Activated CD8-positive, alpha-beta T cell treated with anti-CD3 and anti-CD28 coated beads, Interleukin-2, amount 10 ng/mL, durations not matched to agents 7 days and 5 days (primary cell): Measurements from ENCODE around the gene MYL11. TPM values are rescaled to one million over a fixed set of nuclear protein-coding genes. Genes with fewer than 3 reads are reported as not detected.

Experiments
- ATAC-seq: fragments of 150-1000 bp; cut with Tn5 transposase; one replicate; pipeline ENCODE4 v1.10.0; 2021; ENCODE audit warnings: moderate library complexity
- CTCF ChIA-PET: fragments of 350-600 bp; sonication (Branson Sonifier 250); formaldehyde crosslinking; loops from one replicate; lab custom pipeline; 2021; ENCODE audit warnings: antibody characterized with exemption; lab: Charles Lee
- POLR2A ChIA-PET: fragments of 350-600 bp; sonication (Branson Sonifier 250); formaldehyde crosslinking; loops from one replicate; lab custom pipeline; 2021; ENCODE audit warnings: antibody characterized with exemption; lab: Charles Lee
- DNase-seq: peaks from one replicate; pipeline ENCODE4 v3.0.0-alpha.2; 2020
- H3K27ac Mint-ChIP-seq: one replicate; pipeline ENCODE4 v1.8.0; 2021; ENCODE audit warnings: mild to moderate bottlenecking, mixed read lengths
- H3K27me3 Mint-ChIP-seq: one replicate; pipeline ENCODE4 v1.8.0; 2021; ENCODE audit warnings: low read depth, mixed read lengths
- H3K36me3 Mint-ChIP-seq: one replicate; pipeline ENCODE4 v1.8.0; 2021; ENCODE audit warnings: low read depth, mixed read lengths
- H3K4me1 Mint-ChIP-seq: one replicate; pipeline ENCODE4 v1.8.0; 2021; ENCODE audit warnings: low read depth, mixed read lengths
- H3K4me3 Mint-ChIP-seq: one replicate; pipeline ENCODE4 v1.8.0; 2021; ENCODE audit warnings: mild to moderate bottlenecking, mixed read lengths
- H3K9me3 Mint-ChIP-seq: one replicate; pipeline ENCODE4 v1.8.0; 2022; ENCODE audit warnings: mixed read lengths; ENCODE audit not compliant: insufficient read depth
- total RNA-seq, 2 experiments: library from RNA; stranded (reverse); gene quantifications; one replicate each; pipeline ENCODE4 v1.2.3, GENCODE V29; 2021

MYL11 gene
- total RNA-seq, 2 experiments from 2014 or later, result 1.3 TPM; not detected in 1

DNA sequence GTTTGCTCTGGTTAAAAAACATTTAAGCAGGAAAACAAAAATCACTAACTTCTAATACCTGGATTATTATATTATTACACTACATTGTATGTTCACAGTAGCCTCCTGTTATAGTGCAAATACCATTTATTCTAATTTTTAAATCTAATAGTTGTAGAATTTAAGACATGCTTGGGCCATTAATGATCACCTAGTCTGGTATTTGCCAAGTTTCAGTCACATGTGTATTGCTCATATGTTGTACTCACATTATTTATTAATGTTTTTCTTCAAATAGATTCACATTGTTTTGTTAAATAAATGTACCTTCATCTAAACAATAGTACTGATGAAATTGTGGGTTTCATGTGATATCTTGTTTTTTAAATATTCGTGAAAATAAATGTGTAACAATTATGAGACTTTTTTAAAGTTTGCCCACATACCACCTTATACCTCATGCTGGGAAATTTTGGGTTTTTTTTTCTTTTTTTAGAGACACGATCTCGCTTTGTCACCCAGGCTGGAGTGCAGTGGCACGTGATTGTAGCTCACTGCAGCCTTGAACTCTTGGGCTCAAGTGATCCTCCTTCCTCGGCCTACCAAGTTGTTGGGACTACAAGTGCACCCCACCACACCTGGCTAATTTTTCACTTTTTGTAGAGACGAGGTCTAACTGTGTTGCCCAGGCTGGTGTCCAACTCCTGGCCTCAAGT lies 38.7 kb downstream of the MYL11 start:
- H3K4me3 Mint-ChIP-seq, result no peak overlapping the region
- ChIA-PET CTCF (interaction anchor here (1.4 to 1.8 kb wide), 2 partner anchors 17 to 72 kb away, joined by 3 to 4 read pairs; partner anchors contain the start of gene DCTPP1), POLR2A (no interaction called here)
- no peaks in the 10 kb centered on the region for H3K9me3 Mint-ChIP-seq
- H3K27ac Mint-ChIP-seq, result no peak overlapping the region
- H3K27me3 Mint-ChIP-seq, result no peaks in the 10 kb centered on the region
- DNase-seq (no peak), ATAC-seq (no peak)
- peaks cover 41% of the 10 kb centered on the region for H3K4me1 Mint-ChIP-seq
- H3K36me3 Mint-ChIP-seq, result peaks cover 24% of the 10 kb centered on the region

- POLR2A ChIA-PET, result no interaction called here
- Mint-ChIP-seq H3K27me3 (no peaks in the 10 kb centered on the region), H3K4me3 (no peak overlapping the region), H3K27ac (no peak overlapping the region), H3K4me1 (peaks cover 41% of the 10 kb centered on the region), H3K36me3 (peaks cover 31% of the 10 kb centered on the region), H3K9me3 (no peaks in the 10 kb centered on the region)
- ATAC-seq, result no peak
- CTCF ChIA-PET, result interaction anchor here (1.4 to 1.8 kb wide), 3 partner anchors 16 to 271 kb away, joined by 3 to 4 read pairs (median 3); partner anchors contain the start of gene DCTPP1
- no peak for DNase-seq
These were observed 39.6 kb downstream of the MYL11 start for GRCh38 chr16:30414159-30414558.

DNA sequence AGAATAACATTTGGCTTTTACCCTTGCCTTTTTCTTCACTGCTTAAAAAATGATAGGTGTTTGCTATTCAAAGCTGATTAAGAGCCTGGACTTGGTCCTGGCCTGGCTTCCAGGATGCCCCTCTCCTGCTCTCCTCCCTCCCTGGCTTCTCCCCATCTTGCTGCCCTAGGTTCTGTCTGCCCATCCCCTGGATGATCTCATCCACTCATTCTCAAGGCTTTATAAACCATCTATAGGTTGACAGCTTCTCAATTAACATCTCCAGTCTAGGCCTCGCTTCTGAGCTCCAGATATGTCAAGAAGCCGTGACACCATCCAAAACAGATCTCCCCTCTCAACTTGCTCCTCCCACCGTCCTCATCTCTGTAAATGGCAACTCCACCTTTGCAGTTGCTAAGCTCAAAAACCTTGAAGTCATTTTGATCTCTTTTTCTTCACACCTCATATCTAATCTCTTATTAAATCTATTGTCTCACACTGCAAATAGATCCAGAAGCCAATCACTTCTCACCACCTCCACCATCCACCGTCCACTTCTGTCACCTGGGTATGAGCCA lies 41.5 kb downstream of the MYL11 start:
- ATAC-seq, result no peak
- H3K9me3 Mint-ChIP-seq, result no peaks in the 10 kb centered on the region
- H3K27me3 Mint-ChIP-seq, result no peaks in the 10 kb centered on the region
- H3K4me3 Mint-ChIP-seq, result no peak overlapping the region
- no peak overlapping the region for H3K27ac Mint-ChIP-seq
- POLR2A ChIA-PET, result interaction anchor here (0.7 to 1.1 kb wide), 3 partner anchors 9 to 324 kb away, joined by 3 to 5 read pairs (median 3); partner anchors contain the start of genes DCTPP1, TBX6 and ZNF771
- H3K36me3 Mint-ChIP-seq, result peaks cover 42% of the 10 kb centered on the region
- peaks cover 34% of the 10 kb centered on the region for H3K4me1 Mint-ChIP-seq
- no peak for DNase-seq
- CTCF ChIA-PET, result interaction anchor here (0.8 to 3.3 kb wide), 5 partner anchors 8 to 199 kb away, joined by 3 to 41 read pairs (median 3); partner anchors contain the start of genes DCTPP1 and ZNF771

DNA sequence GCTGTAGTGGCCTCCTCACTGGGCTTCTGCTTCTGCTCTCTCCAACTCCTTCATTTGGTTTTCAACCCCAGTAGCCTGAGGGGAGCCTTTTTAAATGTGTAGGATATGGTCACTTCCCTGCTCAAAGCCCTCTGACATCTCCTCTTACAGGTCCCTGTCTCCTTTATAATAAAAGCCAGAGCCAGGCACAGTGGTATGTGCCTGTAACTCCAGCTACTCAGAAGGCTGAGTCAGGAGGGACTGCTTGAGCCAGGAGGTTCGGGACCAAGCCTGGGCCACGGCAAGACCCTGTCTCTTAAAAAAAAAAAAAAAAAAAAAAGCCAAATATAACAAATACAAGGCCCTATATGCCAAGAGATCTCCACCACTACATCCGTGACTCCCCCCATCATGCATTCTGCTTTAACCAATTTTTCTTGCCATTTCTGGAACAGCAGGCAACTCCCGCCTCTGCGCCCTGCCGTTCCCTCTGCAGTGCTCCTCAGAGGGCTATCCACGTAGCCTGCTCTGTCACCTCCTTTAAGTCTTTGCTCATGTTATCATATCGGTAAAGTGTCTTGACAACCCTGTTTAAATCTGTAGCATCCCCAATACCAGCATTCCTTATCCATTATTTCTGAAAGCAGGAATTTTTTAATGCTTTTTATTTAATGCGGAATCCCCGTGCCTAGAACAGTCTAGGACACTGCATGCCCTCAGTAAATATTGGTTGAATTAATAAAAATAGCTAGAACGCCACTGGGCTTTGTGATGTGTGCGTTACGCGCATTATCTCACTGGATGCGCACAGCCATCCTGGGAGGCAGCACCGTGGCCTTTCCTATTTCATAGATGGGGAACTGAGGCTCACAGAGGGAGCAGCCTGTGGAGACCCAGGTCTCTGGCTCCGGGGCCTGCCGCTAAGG lies 42.3 kb downstream of the MYL11 start:
- ATAC-seq (no peak), DNase-seq (no peak)
- Mint-ChIP-seq H3K36me3 (peaks cover 47% of the 10 kb centered on the region), H3K4me1 (peaks cover 33% of the 10 kb centered on the region), H3K9me3 (no peaks in the 10 kb centered on the region), H3K27me3 (no peaks in the 10 kb centered on the region), H3K27ac (peak overlapping the region; percentile 58), H3K4me3 (peak overlapping the region; percentile 32)
- ChIA-PET CTCF (interaction anchor here (0.5 to 4.0 kb wide), 12 partner anchors 9 to 212 kb away, joined by 3 to 44 read pairs (median 6); partner anchors contain the start of genes DCTPP1, ITGAL, TBC1D10B and ZNF771), POLR2A (interaction anchor here (0.6 to 2.0 kb wide), 8 partner anchors 9 to 325 kb away, joined by 3 to 8 read pairs (median 4); partner anchors contain the start of genes DCTPP1, SEPTIN1, TBX6 and ZNF48)

GRCh38 chr16:30417529-30418349 lies 43.1 kb downstream of the MYL11 start:
- Mint-ChIP-seq H3K27ac (peak overlapping the region; percentile 55), H3K4me1 (peaks cover 25% of the 10 kb centered on the region), H3K4me3 (peak overlapping the region; percentile 61), H3K36me3 (peaks cover 43% of the 10 kb centered on the region), H3K9me3 (no peaks in the 10 kb centered on the region), H3K27me3 (no peaks in the 10 kb centered on the region)
- ATAC-seq, result peak; percentile 88
- ChIA-PET CTCF (interaction anchor here (0.5 to 4.0 kb wide), 15 partner anchors 9 to 326 kb away, joined by 3 to 44 read pairs (median 4); partner anchors contain the start of genes DCTPP1, ITGAL, SEPTIN1 and TBC1D10B), POLR2A (interaction anchor here (0.6 to 2.0 kb wide), 15 partner anchors 8 to 326 kb away, joined by 3 to 8 read pairs (median 3); partner anchors contain the start of genes DCTPP1, SEPTIN1, SRCAP and TBX6)
- peak; percentile 92 for DNase-seq

DNA sequence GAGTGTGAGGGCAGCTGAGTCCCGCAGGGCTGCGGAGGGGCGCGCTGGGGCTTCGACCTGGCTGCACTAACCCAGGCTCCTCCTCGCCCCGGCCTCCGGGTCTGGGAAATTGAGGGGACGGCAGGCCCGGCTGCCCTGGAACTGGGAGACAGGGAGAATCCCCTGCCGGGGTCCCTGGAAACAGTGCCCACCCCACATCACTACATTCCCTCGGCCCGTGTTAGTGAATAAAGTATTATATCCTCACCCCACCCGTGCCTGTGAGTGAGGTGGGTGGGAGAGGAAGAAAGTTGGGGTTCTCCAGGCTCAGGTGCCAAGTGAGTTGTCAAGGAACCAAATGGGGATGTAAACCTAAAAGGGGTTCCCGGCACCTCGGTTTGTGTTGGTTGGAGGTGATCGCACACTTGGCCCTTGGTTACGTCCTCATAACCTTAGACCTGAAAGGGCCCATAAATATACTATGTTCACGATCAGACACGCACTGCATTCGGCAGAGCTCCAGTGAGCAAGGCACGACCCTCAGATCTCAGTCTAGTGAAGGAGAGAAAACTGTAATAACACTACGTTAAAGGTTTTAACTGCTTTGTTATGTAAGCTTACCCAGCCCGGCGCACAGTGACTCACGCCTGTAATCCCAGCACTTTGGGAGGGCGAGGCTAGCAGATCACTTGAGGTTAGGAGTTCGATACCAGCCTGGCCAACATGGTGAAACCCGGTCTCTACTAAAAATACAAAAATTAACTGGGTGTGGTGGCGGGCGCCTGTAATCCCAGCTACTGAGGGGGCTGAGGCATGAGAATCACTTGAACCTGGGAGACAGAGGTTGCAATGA lies 44.0 kb downstream of the MYL11 start:
- CTCF ChIA-PET, result interaction anchor here (0.8 to 4.0 kb wide), 14 partner anchors 10 to 327 kb away, joined by 3 to 44 read pairs (median 4); partner anchors contain the start of genes DCTPP1, ITGAL, TBC1D10B and TBX6
- DNase-seq, result no peak
- Mint-ChIP-seq H3K27ac (peak overlapping the region; percentile 80), H3K36me3 (peaks cover 47% of the 10 kb centered on the region), H3K4me3 (peak overlapping the region; percentile 61), H3K9me3 (no peaks in the 10 kb centered on the region), H3K4me1 (peaks cover 23% of the 10 kb centered on the region), H3K27me3 (no peaks in the 10 kb centered on the region)
- POLR2A ChIA-PET, result interaction anchor here (0.6 to 2.0 kb wide), 15 partner anchors 9 to 740 kb away, joined by 3 to 8 read pairs (median 4); partner anchors contain the start of genes DCTPP1, SEPTIN1, SRCAP and ZNF48
- ATAC-seq, result no peak

- no peak overlapping the region for H3K27ac Mint-ChIP-seq
These were observed 46.4 kb downstream of the MYL11 start for GRCh38 chr16:30421010-30421409.

More at GRCh38 chr16:30421010-30421409, 46.4 kb downstream of the MYL11 start:
- ATAC-seq, result no peak
- POLR2A ChIA-PET, result no interaction called here
- peaks cover 56% of the 10 kb centered on the region for H3K36me3 Mint-ChIP-seq
- no peaks in the 10 kb centered on the region for H3K27me3 Mint-ChIP-seq
- no peak overlapping the region for H3K4me3 Mint-ChIP-seq
- peaks cover 28% of the 10 kb centered on the region for H3K4me1 Mint-ChIP-seq
- H3K9me3 Mint-ChIP-seq, result no peaks in the 10 kb centered on the region
- CTCF ChIA-PET, result interaction anchor here (1.2 to 4.0 kb wide), 3 partner anchors 9 to 14 kb away, joined by 3 to 44 read pairs (median 4); partner anchors contain the start of genes DCTPP1 and ZNF771
- no peak for DNase-seq

Other genes with a start within 250 kb of the MYL11 start
- 1,000 to 10,000 TPM; 1,875 to 1,983 TPM for gene CORO1A, start 191.2 kb upstream of the MYL11 start, total RNA-seq
- gene BOLA2B, start 181.1 kb upstream of the MYL11 start, total RNA-seq, result 100 to 1,000 TPM; 205 to 212 TPM
- gene SLX1A, start 180.9 kb upstream of the MYL11 start, total RNA-seq, result 100 to 1,000 TPM; 115 to 123 TPM
- gene SULT1A3, start 175.5 kb upstream of the MYL11 start, total RNA-seq, result 10 to 100 TPM; 28.9 to 32.8 TPM
- gene NPIPB13, start 126.3 kb upstream of the MYL11 start, total RNA-seq, result 10 to 100 TPM; 12.6 to 24.3 TPM
- 10 to 100 TPM; 62.7 to 67.5 TPM for gene CD2BP2, start 19.5 kb upstream of the MYL11 start, total RNA-seq
- 10 to 100 TPM; 75.4 to 75.7 TPM for gene TBC1D10B, start 4.3 kb upstream of the MYL11 start, total RNA-seq
- 100 to 1,000 TPM; 321 to 342 TPM for gene SEPTIN1, start 7.8 kb downstream of the MYL11 start, total RNA-seq
- gene ZNF48, start 20.6 kb downstream of the MYL11 start, total RNA-seq, result 10 to 100 TPM; 13.5 to 13.8 TPM
- gene ZNF771, start 32.8 kb downstream of the MYL11 start, total RNA-seq, result 1 to 10 TPM; 3.3 to 3.9 TPM
- 10 to 100 TPM; 87.3 to 92.8 TPM for gene DCTPP1, start 55.2 kb downstream of the MYL11 start, total RNA-seq
- gene SEPHS2, start 71.1 kb downstream of the MYL11 start, total RNA-seq, result 10 to 100 TPM; 64.6 to 68.7 TPM
- gene ITGAL, start 97.9 kb downstream of the MYL11 start, total RNA-seq, result 100 to 1,000 TPM; 458 to 471 TPM
- gene ZNF768, start 151.8 kb downstream of the MYL11 start, total RNA-seq, result 1 to 10 TPM; 6.7 to 7.0 TPM
- gene ZNF747, start 160.1 kb downstream of the MYL11 start, total RNA-seq, result 10 to 100 TPM in 1 of 2 experiments, 1 to 10 TPM in 1; 8.9 to 10.8 TPM
- gene ZNF764, start 183.6 kb downstream of the MYL11 start, total RNA-seq, result 10 to 100 TPM; 15.2 to 15.4 TPM
- 10 to 100 TPM; 12.5 to 13.4 TPM for gene ZNF688, start 196.9 kb downstream of the MYL11 start, total RNA-seq
- 10 to 100 TPM; 11.7 to 13.7 TPM for gene ZNF785, start 210.9 kb downstream of the MYL11 start, total RNA-seq
- gene ZNF689, start 235.6 kb downstream of the MYL11 start, total RNA-seq, result 10 to 100 TPM; 12.0 to 13.4 TPM